Activated T-helper 9 cell treated with anti-CD3 and anti-CD28 coated beads, Interleukin-2, amount 50 U/mL, for 16 hours (primary cell): ENCODE results near the gene FITM2.

Source experiments
- DNase-seq: peaks from one replicate; pipeline ENCODE4 v3.0.0-alpha.2; 2020; ENCODE audit warnings: low read depth

Gene FITM2

GRCh38 chr20:44280387-44280786, 30.6 kb downstream of the FITM2 start:
- DNase-seq, result no peak

GRCh38 chr20:44279228-44279627, 31.8 kb downstream of the FITM2 start:
- no peak for DNase-seq

GRCh38 chr20:44274303-44275017, 36.5 kb downstream of the FITM2 start:
- no peak for DNase-seq

GRCh38 chr20:44273231-44274215, 37.5 kb downstream of the FITM2 start:
- DNase-seq, result no peak

GRCh38 chr20:44271915-44272663, 38.9 kb downstream of the FITM2 start:
- no peak for DNase-seq

GRCh38 chr20:44268802-44269201, 42.2 kb downstream of the FITM2 start:
- no peak for DNase-seq

GRCh38 chr20:44264287-44264686, 46.7 kb downstream of the FITM2 start:
- DNase-seq, result no peak

GRCh38 chr20:44258226-44258890, 52.6 kb downstream of the FITM2 start:
- DNase-seq, result no peak

- no peak for DNase-seq
These were observed 54.0 kb downstream of the FITM2 start for GRCh38 chr20:44256961-44257360.

GRCh38 chr20:44255942-44256341, 55.1 kb downstream of the FITM2 start:
- DNase-seq, result no peak

GRCh38 chr20:44254073-44254472, 56.9 kb downstream of the FITM2 start:
- DNase-seq, result no peak

GRCh38 chr20:44253528-44253927, 57.5 kb downstream of the FITM2 start:
- no peak for DNase-seq
